COR-L47 (cell line): ENCODE data around the gene KCNJ12.
"Not testable (repeated sequence)": the region's sequence is repeated elsewhere in the genome, so short reads cannot be mapped to it uniquely, and the experiment has no call there.

Source experiments
- DNase-seq: peaks from one replicate; lab custom pipeline; 2025; lab: John Stamatoyannopoulos, UW

Gene KCNJ12

GRCh38 chr17:21387616-21388015 is 11.5 kb downstream of the KCNJ12 start:
- no peak for DNase-seq

- DNase-seq, result no peak
These were observed 11.9 kb downstream of the KCNJ12 start for GRCh38 chr17:21388066-21388465.

- DNase-seq, result no peak
These were observed 12.8 kb downstream of the KCNJ12 start for GRCh38 chr17:21388944-21389343.

- no peak for DNase-seq
These were observed 13.2 kb downstream of the KCNJ12 start for GRCh38 chr17:21389394-21389793.

GRCh38 chr17:21390294-21390693 is 14.1 kb downstream of the KCNJ12 start:
- DNase-seq, result no peak

GRCh38 chr17:21392266-21392665 is 16.1 kb downstream of the KCNJ12 start:
- no peak for DNase-seq

GRCh38 chr17:21394265-21394664 is 18.1 kb downstream of the KCNJ12 start:
- no peak for DNase-seq

GRCh38 chr17:21395764-21396163 is 19.6 kb downstream of the KCNJ12 start:
- no peak for DNase-seq

- no peak for DNase-seq
These were observed 20.1 kb downstream of the KCNJ12 start for GRCh38 chr17:21396237-21396636.

GRCh38 chr17:21397341-21398190 is 21.4 kb downstream of the KCNJ12 start:
- DNase-seq, result no peak

GRCh38 chr17:21399474-21400186 is 23.5 kb downstream of the KCNJ12 start:
- no peak for DNase-seq

- not testable (repeated sequence) for DNase-seq
These were observed 24.0 kb downstream of the KCNJ12 start for GRCh38 chr17:21400187-21400569.

GRCh38 chr17:21400816-21401593 is 24.8 kb downstream of the KCNJ12 start:
- DNase-seq, result no peak

- DNase-seq, result not testable (repeated sequence)
These were observed 26.0 kb downstream of the KCNJ12 start for GRCh38 chr17:21402166-21402571.

- not testable (repeated sequence) for DNase-seq
These were observed 26.8 kb downstream of the KCNJ12 start for GRCh38 chr17:21402926-21403325.

GRCh38 chr17:21404106-21404505 is 27.9 kb downstream of the KCNJ12 start:
- not testable (repeated sequence) for DNase-seq

- DNase-seq, result not testable (repeated sequence)
These were observed 28.4 kb downstream of the KCNJ12 start for GRCh38 chr17:21404539-21404938.

- DNase-seq, result not testable (repeated sequence)
These were observed 29.0 kb downstream of the KCNJ12 start for GRCh38 chr17:21404956-21405731.

GRCh38 chr17:21405904-21406400 is 29.8 kb downstream of the KCNJ12 start:
- not testable (repeated sequence) for DNase-seq

GRCh38 chr17:21406616-21407404 is 30.7 kb downstream of the KCNJ12 start:
- not testable (repeated sequence) for DNase-seq

GRCh38 chr17:21407752-21408151 is 31.6 kb downstream of the KCNJ12 start:
- DNase-seq, result not testable (repeated sequence)
